ENCODE measurements around the gene INSC. TPM values are rescaled to one million over a fixed set of nuclear protein-coding genes. Genes with fewer than 3 reads are reported as not detected.

INSC gene
- total and polyA plus RNA-seq, 9 donors = 0.10 to 0.38 (median 0.21) TPM; not detected in 3

DNA sequence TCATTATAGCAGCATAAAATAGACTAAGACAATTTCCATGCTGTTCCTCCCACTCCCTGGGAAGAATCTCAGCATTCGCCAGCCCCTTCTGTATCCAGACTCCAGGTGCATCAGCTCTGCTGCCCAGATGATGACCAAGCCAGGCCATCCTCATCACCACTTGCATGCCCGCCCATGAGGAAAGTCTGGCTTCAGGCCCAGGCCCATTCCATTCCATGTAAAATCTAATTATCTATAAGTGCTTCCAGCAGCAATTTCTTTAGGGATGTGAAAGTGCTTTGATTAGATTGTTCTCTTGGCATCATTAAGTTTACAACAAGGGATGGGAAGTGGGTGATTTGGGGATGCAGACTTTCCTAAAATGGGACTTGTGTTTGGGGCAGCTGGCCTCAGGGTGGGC is 100.3 kb downstream of the INSC start:
- no peak for DNase-seq
- 67 to 84% (median 83%) methylated on average over 2 of the region's 2 CpGs for WGBS, 3 donors
- H3K9me3 ChIP-seq = no peaks in the 10 kb centered on the region
- intact Hi-C loops (cut with DNase I) = no loop called here
- H3K4me3 ChIP-seq = no peak overlapping the region
- H3K27ac ChIP-seq = no peak overlapping the region
- no peaks in the 10 kb centered on the region for H3K36me3 ChIP-seq
- H3K27me3 ChIP-seq = no peaks in the 10 kb centered on the region
- TF ChIP-seq, protein P1, sequence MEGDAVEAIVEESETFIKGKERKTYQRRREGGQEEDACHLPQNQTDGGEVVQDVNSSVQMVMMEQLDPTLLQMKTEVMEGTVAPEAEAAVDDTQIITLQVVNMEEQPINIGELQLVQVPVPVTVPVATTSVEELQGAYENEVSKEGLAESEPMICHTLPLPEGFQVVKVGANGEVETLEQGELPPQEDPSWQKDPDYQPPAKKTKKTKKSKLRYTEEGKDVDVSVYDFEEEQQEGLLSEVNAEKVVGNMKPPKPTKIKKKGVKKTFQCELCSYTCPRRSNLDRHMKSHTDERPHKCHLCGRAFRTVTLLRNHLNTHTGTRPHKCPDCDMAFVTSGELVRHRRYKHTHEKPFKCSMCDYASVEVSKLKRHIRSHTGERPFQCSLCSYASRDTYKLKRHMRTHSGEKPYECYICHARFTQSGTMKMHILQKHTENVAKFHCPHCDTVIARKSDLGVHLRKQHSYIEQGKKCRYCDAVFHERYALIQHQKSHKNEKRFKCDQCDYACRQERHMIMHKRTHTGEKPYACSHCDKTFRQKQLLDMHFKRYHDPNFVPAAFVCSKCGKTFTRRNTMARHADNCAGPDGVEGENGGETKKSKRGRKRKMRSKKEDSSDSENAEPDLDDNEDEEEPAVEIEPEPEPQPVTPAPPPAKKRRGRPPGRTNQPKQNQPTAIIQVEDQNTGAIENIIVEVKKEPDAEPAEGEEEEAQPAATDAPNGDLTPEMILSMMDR (IDR thresholded peaks at IDR 0.05) = no peak
- TF ChIP-seq EP300 (IDR thresholded peaks at IDR 0.05) (no peak), POLR2A (IDR thresholded peaks at IDR 0.05) (no peak)
- H3K4me1 ChIP-seq (ENCODE audit: insufficient read depth) = no peaks in the 10 kb centered on the region

DNA sequence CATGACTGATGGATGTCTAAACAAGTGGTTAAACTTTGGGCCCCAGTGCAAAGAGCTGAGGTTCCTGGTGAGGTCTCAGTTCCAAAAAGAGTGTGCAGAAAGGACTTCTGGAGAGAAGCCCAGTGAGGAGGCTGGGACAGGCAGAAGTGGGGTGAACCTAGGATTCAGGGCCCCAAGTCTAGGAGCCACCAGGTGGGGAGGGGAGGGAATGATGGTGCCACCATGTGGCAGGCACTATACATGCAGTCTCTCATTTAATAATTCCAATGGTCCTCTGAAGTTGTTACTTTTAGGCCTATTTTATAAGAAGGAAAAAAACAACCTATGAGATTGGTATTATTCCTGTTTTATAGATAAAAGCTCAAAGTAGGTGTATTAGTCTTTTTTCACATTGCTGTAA is 102.0 kb downstream of the INSC start:
- TF ChIP-seq, protein P1 (IDR thresholded peaks at IDR 0.05) = no peak
- no peak for TF ChIP-seq EP300 (IDR thresholded peaks at IDR 0.05)
- no peak for TF ChIP-seq POLR2A (IDR thresholded peaks at IDR 0.05)
- intact Hi-C loops (cut with DNase I) = no loop called here
- Histone ChIP-seq H3K36me3 (no peaks in the 10 kb centered on the region), H3K9me3 (no peaks in the 10 kb centered on the region), H3K4me1 (ENCODE audit: insufficient read depth) (no peaks in the 10 kb centered on the region), H3K27ac (no peak overlapping the region), H3K4me3 (no peak overlapping the region), H3K27me3 (no peaks in the 10 kb centered on the region)
- no peak for DNase-seq

DNA sequence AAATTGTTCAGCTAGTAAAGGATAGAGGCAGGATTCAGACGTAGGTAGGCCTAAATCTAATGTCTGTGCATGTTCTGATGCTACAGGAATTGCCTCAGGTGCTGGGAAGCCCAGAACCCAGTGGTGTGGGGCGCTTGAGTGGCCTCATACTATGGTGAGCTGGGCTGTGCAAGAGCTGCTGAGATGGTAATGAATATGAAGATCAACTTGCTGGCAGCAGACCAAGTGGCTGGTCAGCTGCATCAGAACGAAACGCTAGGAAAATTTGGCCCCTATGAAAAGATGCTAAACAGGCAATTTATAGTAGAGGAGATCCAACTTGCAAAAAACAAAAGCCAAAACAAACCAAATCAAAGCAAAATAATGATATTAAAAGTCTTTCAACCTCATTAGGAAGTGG is 102.7 kb downstream of the INSC start:
- Histone ChIP-seq H3K9me3 (no peaks in the 10 kb centered on the region), H3K36me3 (no peaks in the 10 kb centered on the region), H3K4me3 (no peak overlapping the region), H3K4me1 (ENCODE audit: insufficient read depth) (no peaks in the 10 kb centered on the region), H3K27me3 (no peaks in the 10 kb centered on the region), H3K27ac (no peak overlapping the region)
- WGBS, 3 donors = 54 to 71% (median 65%) methylated on average over 4 of the region's 4 CpGs
- TF ChIP-seq, protein P1 (IDR thresholded peaks at IDR 0.05) = no peak
- TF ChIP-seq POLR2A (IDR thresholded peaks at IDR 0.05) (no peak), EP300 (IDR thresholded peaks at IDR 0.05) (no peak)
- DNase-seq = no peak
- intact Hi-C loops (cut with DNase I) = no loop called here

DNA sequence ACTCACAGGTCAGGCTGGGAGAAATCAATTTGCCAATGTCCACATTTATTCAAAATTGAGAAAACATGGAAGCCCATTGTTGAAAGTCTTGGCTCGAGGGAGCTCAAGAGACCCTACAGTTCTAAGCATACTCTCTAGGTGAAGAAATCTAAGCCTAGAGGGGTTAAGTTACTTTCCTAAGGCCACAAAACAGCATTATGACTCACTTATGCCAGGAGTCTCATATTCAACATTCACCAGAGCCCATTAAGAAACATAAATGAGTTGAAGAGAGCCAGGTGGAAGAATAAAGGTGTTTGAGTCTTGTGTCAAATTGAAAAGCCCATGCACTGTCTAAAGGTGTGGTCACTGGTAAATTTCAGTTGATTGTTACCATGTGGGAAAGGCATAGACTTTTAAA is 108.1 kb downstream of the INSC start:
- intact Hi-C loops (cut with DNase I) = no loop called here
- WGBS, 3 donors = 84 to 96% (median 89%) methylated on average over 1 of the region's 1 CpG
- no peak for TF ChIP-seq POLR2A (IDR thresholded peaks at IDR 0.05)
- TF ChIP-seq, protein P1 (IDR thresholded peaks at IDR 0.05) = no peak
- TF ChIP-seq EP300 (IDR thresholded peaks at IDR 0.05) = no peak

DNA sequence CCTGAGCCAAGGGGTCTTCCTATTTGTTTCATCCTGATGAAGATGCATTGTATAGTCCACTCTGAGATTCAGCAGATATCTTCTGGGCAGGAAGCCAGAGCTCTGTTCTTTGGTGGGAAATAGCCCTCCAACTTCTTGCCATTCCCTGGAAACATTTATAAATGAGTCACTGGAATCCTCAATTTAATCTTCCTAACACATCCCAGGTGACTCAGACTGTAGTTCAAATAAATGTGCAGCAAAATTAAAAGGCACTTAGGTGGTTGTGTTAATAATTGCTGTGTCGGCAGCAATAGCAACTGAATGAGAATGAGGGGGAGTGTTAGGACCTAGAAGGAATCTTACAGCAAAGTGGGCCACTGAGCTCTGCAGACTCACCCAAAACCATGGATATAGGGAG is 108.6 kb downstream of the INSC start:
- Histone ChIP-seq H3K9me3 (no peaks in the 10 kb centered on the region), H3K27ac (no peak overlapping the region), H3K4me3 (no peak overlapping the region), H3K36me3 (no peaks in the 10 kb centered on the region), H3K27me3 (no peaks in the 10 kb centered on the region), H3K4me1 (ENCODE audit: insufficient read depth) (no peaks in the 10 kb centered on the region)
- intact Hi-C loops (cut with DNase I) = no loop called here
- TF ChIP-seq POLR2A (IDR thresholded peaks at IDR 0.05) (no peak), EP300 (IDR thresholded peaks at IDR 0.05) (no peak)
- TF ChIP-seq, protein P1 (IDR thresholded peaks at IDR 0.05) = no peak
- 50 to 52% (median 51%) methylated on average over 1 of the region's 1 CpG for WGBS, 3 donors
- DNase-seq = no peak

More for the DNA sequence above, 108.1 kb downstream of the INSC start:
- H3K4me1 ChIP-seq (ENCODE audit: insufficient read depth) = no peaks in the 10 kb centered on the region
- no peak overlapping the region for H3K27ac ChIP-seq
- no peak overlapping the region for H3K4me3 ChIP-seq
- no peaks in the 10 kb centered on the region for H3K36me3 ChIP-seq
- H3K27me3 ChIP-seq = no peaks in the 10 kb centered on the region
- DNase-seq = no peak
- no peaks in the 10 kb centered on the region for H3K9me3 ChIP-seq

All from ovary (tissue), 9 donors.